Measurements from ENCODE around the gene CHD3.
"Not testable (repeated sequence)": the region's sequence is repeated elsewhere in the genome, so short reads cannot be mapped to it uniquely, and the experiment has no call there.

DNA sequence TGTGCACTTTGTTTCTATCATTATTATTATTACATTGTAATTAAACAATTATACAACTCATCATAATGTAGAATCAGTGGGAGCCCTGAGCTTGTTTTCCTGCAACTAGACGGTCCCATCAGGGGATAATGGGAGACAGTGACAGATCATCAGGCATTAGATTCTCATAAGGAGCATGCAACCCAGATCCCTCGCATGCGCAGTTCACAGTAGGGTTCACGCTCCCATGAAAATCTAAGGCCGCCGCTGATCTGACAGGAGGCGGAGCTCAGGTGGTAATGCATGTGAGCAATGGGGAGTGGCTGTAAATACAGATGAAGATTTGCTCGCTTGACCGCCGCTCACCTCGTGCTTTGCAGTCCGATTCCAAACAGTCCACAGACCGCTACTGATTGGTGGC lies 64.7 kb downstream of the CHD3 start:
- TF ChIP-seq, protein P1, sequence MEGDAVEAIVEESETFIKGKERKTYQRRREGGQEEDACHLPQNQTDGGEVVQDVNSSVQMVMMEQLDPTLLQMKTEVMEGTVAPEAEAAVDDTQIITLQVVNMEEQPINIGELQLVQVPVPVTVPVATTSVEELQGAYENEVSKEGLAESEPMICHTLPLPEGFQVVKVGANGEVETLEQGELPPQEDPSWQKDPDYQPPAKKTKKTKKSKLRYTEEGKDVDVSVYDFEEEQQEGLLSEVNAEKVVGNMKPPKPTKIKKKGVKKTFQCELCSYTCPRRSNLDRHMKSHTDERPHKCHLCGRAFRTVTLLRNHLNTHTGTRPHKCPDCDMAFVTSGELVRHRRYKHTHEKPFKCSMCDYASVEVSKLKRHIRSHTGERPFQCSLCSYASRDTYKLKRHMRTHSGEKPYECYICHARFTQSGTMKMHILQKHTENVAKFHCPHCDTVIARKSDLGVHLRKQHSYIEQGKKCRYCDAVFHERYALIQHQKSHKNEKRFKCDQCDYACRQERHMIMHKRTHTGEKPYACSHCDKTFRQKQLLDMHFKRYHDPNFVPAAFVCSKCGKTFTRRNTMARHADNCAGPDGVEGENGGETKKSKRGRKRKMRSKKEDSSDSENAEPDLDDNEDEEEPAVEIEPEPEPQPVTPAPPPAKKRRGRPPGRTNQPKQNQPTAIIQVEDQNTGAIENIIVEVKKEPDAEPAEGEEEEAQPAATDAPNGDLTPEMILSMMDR (IDR thresholded peaks at IDR 0.05) = not testable (repeated sequence)
- not testable (repeated sequence) for TF ChIP-seq POLR2AphosphoS5, POLR2A, EP300 (IDR thresholded peaks at IDR 0.05)
